Measurements from ENCODE around the gene CCDC74B.
"Not testable (repeated sequence)": the region's sequence is repeated elsewhere in the genome, so short reads cannot be mapped to it uniquely, and the experiment has no call there.

Gene CCDC74B

GRCh38 chr2:130169163-130169562 is 24.3 kb upstream of the CCDC74B start:
- in situ Hi-C loops (cut with MboI; ENCODE audit: low sequenced_read_pairs): not testable (repeated sequence)

- in situ Hi-C loops (cut with MboI; ENCODE audit: low sequenced_read_pairs): not testable (repeated sequence)
These were observed 21.7 kb upstream of the CCDC74B start for GRCh38 chr2:130166611-130167010.

GRCh38 chr2:130165293-130166016 is 20.5 kb upstream of the CCDC74B start:
- in situ Hi-C loops (cut with MboI; ENCODE audit: low sequenced_read_pairs): no loop called here

GRCh38 chr2:130162968-130163367 is 18.1 kb upstream of the CCDC74B start:
- in situ Hi-C loops (cut with MboI; ENCODE audit: low sequenced_read_pairs): no loop called here

GRCh38 chr2:130162486-130162885 is 17.6 kb upstream of the CCDC74B start:
- in situ Hi-C loops (cut with MboI; ENCODE audit: low sequenced_read_pairs): not testable (repeated sequence)

- in situ Hi-C loops (cut with MboI; ENCODE audit: low sequenced_read_pairs): not testable (repeated sequence)
These were observed 16.2 kb upstream of the CCDC74B start for GRCh38 chr2:130160838-130161705.

GRCh38 chr2:130160131-130160530 is 15.2 kb upstream of the CCDC74B start:
- in situ Hi-C loops (cut with MboI; ENCODE audit: low sequenced_read_pairs): no loop called here

GRCh38 chr2:130159376-130159775 is 14.5 kb upstream of the CCDC74B start:
- in situ Hi-C loops (cut with MboI; ENCODE audit: low sequenced_read_pairs): loop anchor here (10.0 kb wide), 1 partner anchor 175 kb away; no protein-coding TSS in a partner anchor

- in situ Hi-C loops (cut with MboI; ENCODE audit: low sequenced_read_pairs): loop anchor here (10.0 kb wide), 1 partner anchor 176 kb away; no protein-coding TSS in a partner anchor
These were observed 13.7 kb upstream of the CCDC74B start for GRCh38 chr2:130158631-130159030.

GRCh38 chr2:130157825-130158514 is 13.1 kb upstream of the CCDC74B start:
- in situ Hi-C loops (cut with MboI; ENCODE audit: low sequenced_read_pairs): loop anchor here (10.0 kb wide), 1 partner anchor 177 kb away; no protein-coding TSS in a partner anchor

GRCh38 chr2:130157354-130157753 is 12.4 kb upstream of the CCDC74B start:
- in situ Hi-C loops (cut with MboI; ENCODE audit: low sequenced_read_pairs): loop anchor here (10.0 kb wide), 1 partner anchor 177 kb away; no protein-coding TSS in a partner anchor

- in situ Hi-C loops (cut with MboI; ENCODE audit: low sequenced_read_pairs): loop anchor here (10.0 kb wide), 1 partner anchor 178 kb away; no protein-coding TSS in a partner anchor
These were observed 11.7 kb upstream of the CCDC74B start for GRCh38 chr2:130156624-130157004.

GRCh38 chr2:130155956-130156623 is 11.2 kb upstream of the CCDC74B start:
- in situ Hi-C loops (cut with MboI; ENCODE audit: low sequenced_read_pairs): loop anchor here (10.0 kb wide), 1 partner anchor 179 kb away; no protein-coding TSS in a partner anchor

GRCh38 chr2:130154773-130155765 is 10.2 kb upstream of the CCDC74B start:
- in situ Hi-C loops (cut with MboI; ENCODE audit: low sequenced_read_pairs): loop anchor here (10.0 kb wide), 1 partner anchor 180 kb away; no protein-coding TSS in a partner anchor

- in situ Hi-C loops (cut with MboI; ENCODE audit: low sequenced_read_pairs): loop anchor here (10.0 kb wide), 1 partner anchor 180 kb away; no protein-coding TSS in a partner anchor
These were observed 9.5 kb upstream of the CCDC74B start for GRCh38 chr2:130154423-130154770.

- in situ Hi-C loops (cut with MboI; ENCODE audit: low sequenced_read_pairs): loop anchor here (10.0 kb wide), 1 partner anchor 181 kb away; no protein-coding TSS in a partner anchor
These were observed 9.0 kb upstream of the CCDC74B start for GRCh38 chr2:130153721-130154422.

- in situ Hi-C loops (cut with MboI; ENCODE audit: low sequenced_read_pairs): loop anchor here (10.0 kb wide), 1 partner anchor 182 kb away; no protein-coding TSS in a partner anchor
These were observed 8.1 kb upstream of the CCDC74B start for GRCh38 chr2:130152816-130153595.
